ENCODE results near the gene EEF2KMT.
"Not testable (repeated sequence)": the region's sequence is repeated elsewhere in the genome, so short reads cannot be mapped to it uniquely, and the experiment has no call there.

GRCh38 chr16:5132915-5133600, 35.5 kb upstream of the EEF2KMT start:
- not testable (repeated sequence) for TF ChIP-seq FOXA1 (IDR thresholded peaks at IDR 0.05); JUND (IDR thresholded peaks at IDR 0.05); REST (IDR thresholded peaks at IDR 0.05); SP1 (IDR thresholded peaks at IDR 0.05); MAX (IDR thresholded peaks at IDR 0.05); EGR1 (IDR thresholded peaks at IDR 0.05; ENCODE audit: low read depth in 2 of 2); ATF3 (IDR thresholded peaks at IDR 0.05); GABPA (IDR thresholded peaks at IDR 0.05 in 1 of 2, conservative IDR thresholded peaks at IDR 0.05 in 1 of 2)
- TF ChIP-seq, protein P1, sequence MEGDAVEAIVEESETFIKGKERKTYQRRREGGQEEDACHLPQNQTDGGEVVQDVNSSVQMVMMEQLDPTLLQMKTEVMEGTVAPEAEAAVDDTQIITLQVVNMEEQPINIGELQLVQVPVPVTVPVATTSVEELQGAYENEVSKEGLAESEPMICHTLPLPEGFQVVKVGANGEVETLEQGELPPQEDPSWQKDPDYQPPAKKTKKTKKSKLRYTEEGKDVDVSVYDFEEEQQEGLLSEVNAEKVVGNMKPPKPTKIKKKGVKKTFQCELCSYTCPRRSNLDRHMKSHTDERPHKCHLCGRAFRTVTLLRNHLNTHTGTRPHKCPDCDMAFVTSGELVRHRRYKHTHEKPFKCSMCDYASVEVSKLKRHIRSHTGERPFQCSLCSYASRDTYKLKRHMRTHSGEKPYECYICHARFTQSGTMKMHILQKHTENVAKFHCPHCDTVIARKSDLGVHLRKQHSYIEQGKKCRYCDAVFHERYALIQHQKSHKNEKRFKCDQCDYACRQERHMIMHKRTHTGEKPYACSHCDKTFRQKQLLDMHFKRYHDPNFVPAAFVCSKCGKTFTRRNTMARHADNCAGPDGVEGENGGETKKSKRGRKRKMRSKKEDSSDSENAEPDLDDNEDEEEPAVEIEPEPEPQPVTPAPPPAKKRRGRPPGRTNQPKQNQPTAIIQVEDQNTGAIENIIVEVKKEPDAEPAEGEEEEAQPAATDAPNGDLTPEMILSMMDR (IDR thresholded peaks at IDR 0.05; ENCODE audit: low read depth, low read length, missing input control) = not testable (repeated sequence)
